ENCODE data around the gene REM2.
"Not testable (repeated sequence)": the region's sequence is repeated elsewhere in the genome, so short reads cannot be mapped to it uniquely, and the experiment has no call there.

REM2 gene

DNA sequence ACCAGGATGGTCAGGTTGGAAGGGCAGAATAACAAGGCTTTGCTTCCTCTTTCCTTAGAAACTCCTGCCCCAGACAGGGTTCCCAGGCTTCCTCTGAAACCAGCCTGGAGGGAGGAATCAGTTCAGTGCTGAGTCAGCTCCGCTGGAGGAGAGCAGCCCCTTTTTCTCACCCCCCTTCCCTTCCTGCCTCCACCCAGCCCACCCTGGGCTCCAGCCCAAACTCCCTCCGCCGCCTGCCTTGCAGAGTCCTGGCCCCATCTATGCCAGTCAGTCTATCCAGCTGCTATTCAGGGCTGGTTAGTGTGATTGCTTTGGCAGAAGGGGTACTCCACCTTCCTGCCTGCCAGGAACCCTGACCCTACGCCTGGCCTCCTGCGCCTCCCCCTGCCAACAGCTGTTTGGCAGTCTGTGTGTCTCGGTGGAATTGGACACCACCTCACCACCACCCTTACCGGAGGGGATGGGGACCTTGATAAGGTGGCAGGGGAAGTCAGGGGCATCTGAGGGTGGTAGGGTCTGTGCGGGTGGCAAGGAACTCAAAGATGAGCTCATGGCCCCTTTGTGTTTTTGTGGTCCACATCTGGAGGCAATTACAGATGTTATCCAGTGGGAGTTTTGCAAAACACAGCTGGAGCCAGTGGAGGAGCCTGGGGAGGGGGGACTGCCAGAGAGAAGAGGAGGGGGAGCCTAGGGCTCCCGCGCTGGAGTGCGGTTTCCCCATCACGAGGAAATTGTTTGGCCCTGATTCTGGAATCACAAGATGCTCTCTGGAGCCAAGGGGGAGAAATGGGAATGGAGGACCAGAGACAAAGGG is 34.5 kb upstream of the REM2 start:
- no peak for DNase-seq (ENCODE audit: low spot score)

DNA sequence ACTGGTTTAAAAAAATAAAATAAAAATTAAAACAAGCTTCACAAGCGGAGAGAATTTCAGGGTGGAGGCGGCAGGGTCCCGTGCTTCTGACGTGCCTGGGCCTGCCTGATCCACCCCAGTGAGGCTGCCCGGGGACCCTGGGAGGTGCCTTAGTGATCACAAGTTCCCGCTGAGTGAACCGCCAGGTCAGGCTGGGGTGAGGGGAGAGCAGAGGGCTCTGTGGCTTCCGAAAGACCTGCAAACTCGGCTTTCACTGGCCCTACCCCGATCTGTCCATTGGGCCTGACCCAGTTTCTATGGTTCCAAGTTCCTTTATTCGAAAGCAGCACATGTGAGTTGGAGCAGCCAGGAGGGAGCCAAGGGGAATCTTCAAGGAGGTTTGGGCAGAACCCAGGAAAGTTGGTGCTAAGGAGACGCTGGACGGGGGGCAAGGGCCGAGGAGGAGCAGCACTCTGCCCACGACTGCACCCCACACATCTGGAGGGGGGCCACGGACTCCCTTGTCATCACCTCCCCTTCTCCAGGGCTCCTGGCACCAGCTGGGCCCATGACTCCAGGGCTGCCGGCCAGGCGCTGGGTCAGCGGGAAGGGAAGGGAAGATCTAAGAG is 33.7 kb upstream of the REM2 start:
- DNase-seq (ENCODE audit: low spot score): no peak

DNA sequence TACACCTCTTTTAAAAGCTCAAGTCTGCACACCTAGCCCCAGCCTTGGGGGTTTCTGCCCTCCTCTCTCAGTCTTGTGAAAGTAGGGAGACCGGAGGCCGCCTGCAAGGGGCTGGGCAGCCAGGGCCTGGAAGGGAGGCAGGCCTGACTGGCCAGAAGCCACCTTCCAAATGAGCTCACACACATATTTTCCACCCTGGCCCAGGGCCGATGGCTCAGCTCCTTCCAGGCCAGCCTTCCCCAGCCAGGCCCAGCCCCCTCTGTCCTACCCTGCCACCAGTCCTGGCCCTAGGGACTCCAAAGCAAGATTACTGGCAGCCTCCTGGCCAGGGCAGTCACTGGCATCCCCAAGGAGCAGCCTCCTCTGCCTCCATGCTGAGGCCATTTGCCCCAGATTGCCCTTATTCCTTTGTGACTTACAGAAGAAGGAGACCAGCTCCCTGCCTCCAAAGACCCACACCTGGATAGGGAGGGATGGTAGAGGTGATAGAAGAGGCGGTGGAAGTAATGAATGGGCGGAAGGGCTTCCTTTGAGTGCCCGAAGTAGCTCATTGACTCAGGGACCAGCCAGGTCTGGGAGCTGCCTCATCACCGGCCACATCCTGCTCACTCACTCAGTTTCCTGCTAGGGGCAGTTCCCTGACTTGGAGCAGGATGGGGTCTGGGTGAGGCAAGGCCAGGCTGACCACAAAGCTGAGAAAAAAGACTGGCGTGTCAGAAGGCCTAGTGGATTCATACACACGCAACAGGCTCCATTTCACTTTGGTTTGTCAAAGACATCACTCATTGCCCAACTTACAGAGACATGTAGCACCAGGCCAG is 31.9 kb upstream of the REM2 start:
- no peak for DNase-seq (ENCODE audit: low spot score)

DNA sequence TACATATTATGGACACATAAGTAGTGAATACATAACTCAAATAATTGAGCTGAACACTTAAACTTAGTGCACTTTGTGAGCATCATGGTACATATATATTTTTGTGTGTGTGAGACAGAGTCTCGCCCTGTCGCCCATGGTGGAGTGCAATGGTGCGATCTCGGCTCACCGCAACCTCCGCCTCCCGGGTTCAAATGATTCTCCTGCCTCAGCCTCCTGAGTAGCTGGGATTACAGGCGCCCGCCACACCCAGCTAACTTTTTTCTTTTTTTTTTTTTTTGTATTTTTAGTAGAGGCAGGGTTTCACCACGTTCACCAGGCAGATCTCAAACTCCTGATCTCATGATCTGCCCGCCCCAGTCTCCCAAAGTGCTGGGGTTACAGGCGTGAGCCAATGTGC is 30.8 kb upstream of the REM2 start:
- not testable (repeated sequence) for DNase-seq (ENCODE audit: low spot score)

DNA sequence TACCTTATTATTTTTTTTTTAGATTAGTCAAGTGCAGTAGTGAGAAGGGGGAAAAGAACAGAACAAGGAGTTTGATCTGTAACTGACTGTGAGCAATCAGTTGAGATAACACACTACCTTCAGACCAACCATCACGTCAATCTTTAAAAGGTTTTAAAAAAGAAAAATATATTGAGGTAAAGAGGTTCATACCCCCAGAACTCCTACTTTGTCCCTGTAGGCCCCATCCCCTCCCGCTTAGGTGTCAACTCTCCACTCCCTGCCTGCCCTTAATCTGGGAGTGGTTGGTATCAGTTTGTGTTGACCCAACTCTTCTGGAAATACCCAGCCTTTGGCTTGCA is 30.5 kb upstream of the REM2 start:
- no peak for DNase-seq (ENCODE audit: low spot score)

DNA sequence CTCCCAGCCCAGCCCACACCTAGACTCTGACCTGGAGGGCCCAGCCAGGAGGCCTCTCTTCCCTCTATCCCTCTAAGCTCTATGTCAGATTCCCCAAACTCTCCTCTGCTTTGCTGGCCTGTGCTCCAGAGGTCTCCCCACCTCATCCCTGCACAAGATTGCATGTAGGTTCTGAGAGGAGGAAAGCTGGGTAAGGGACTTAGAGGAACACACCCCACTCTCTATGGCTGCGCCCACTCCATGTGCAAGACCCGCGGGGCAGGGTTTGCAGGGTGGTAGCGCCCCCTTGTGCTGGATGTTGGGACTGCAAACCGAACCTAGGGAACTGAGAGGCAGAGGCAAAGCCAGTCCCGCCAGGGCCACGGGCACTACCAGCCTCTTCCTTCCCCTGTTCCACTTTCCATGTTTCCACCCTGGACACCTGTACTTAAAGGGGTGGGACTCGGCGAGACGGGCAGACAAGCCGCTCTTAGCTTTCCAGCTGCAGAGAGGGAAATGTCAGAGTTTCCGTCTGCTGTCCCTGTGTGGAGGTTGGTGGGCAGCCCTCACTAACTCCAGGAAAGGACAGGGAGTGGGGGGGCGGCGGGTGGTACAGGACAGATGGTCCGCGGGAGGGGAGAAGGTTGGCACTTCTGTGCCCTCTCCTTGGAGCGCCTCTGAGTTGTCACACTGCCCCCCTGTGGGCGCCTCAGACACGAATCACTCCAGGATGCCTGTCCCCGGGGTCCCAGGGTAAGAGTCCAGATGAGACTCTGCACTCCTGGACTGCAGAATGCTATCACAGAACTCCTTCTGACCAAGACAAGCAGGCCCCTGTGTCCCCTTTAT is 29.9 kb upstream of the REM2 start:
- peak; percentile 79 for DNase-seq (ENCODE audit: low spot score)

DNA sequence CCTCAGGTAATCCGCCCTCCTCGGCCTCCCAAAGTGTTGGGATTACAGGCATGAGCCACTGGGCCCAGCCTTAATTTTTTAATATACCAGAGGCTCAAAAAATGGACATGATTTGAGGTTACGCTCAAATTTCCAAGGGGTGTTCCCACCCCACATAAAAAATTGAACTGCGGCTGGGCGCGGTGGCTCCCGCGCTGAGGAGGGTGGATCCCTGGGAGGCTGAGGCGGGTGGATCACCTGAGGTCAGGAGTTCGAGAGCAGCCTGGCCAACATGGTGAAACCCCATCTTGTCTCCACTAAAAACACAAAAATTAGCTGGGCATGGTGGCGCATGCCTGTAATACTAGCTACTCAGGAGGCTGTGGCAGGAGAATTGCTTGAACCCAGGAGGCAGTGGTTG is 28.7 kb upstream of the REM2 start:
- DNase-seq (ENCODE audit: low spot score): not testable (repeated sequence)

DNA sequence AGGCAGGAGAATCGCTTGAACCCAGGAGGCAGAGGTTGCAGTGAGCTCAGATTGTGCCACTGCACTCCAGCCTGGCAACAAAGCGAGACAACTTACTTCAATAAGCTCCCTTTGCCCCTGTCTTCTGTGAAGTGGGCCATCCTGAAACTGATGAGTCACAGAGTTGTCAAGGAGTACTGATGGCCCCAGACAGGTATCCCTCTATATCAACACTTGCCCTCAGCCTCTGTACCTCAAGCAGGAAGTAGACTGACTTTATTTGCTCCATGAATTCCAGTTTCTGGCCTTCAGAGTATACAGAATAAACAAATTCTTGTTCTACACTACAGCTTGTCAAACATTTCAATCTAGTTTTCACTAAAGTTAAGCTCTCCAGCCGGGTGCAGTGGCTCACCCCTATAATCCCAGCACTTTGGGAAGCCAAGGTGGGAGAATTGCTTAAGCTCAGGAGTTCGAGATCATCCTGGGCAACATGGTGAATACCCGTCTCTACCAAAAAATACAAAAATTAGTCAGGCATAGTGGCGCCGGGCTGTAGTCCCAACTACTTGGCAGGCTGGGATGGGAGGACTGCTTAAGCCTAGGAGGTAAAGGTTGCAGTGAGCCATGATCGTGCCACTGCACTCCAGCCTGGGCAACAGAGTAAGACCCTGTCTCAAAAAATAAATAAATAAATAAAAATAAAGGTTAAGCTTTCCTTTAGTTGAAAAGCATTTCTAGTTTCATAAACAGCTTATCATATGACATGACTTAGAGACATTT is 27.9 kb upstream of the REM2 start:
- DNase-seq (ENCODE audit: low spot score): no peak

DNA sequence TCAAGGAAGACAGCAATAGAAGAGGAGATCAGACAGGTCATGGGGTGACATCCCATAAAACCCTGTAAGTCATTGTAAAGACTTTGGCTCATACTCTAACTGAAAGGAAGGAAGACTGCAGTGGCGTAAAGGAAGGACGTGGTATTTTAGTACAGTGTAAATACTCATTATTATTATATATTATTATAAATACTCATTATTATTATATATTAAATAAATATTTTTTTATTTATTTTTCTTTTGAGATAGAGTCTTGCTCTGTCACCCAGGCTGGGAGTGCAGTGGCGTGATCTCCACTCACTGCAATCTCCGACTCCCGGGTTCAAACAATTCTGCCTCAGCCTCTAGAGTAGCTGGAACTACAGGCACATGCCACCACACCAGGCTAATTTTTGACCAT is 26.6 kb upstream of the REM2 start:
- no peak for DNase-seq (ENCODE audit: low spot score)

DNA sequence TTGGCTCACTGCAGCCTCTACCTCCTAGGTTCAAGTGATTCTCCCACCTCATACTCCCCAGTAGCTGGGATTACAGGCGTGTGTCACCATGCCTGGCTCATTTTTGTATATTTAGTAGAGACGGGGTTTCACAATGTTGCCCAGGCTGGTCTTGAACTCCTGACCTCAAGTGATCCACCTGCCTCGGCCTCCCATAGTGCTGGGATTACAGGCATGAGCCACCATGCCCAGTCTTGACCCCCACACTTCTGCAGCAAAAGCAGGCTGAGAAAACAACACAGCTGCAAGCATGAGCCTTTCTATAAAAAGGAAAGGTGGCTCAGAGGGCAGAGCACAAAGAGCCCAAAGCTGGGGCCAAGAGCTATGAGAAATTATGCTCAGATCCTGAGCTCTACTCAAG is 22.6 kb upstream of the REM2 start:
- not testable (repeated sequence) for DNase-seq (ENCODE audit: low spot score)

DNA sequence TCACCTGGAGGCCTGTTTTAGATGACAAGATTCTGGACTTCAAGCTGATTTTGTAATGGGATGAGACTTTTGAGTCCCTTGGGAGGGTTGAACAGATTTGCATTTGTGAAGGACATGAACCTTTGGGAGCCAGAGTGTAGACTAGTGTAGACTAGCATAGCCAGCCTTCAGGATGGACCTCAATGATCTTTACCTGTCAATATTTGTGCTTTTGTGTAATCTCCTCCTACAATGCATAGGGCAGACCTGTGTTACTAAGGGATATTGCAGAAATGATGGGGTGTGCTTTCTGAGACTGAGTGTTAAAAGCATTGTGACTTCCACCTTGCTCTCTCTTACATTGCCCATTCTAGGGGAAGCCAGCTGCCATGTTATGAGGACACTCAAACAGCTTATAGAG is 21.4 kb upstream of the REM2 start:
- no peak for DNase-seq (ENCODE audit: low spot score)

DNA sequence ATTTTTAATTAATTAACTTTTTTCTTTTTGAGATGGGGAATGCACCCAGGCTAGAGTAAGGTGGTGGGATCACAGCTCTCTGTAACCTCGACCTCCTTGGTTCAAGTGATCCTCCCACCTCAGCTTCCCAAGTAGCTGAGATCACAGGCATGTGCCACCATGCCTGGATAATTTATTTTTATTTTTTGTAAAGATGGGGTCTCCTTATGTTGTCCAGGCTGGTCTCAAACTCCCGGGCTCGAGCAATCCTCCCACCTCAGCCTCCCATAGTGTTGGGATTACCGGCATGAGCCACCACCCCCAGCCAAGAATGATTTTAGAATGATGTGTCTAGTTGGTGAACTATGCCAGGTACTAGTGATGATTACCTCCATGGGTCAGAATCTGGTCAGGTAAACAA is 18.0 kb upstream of the REM2 start:
- no peak for DNase-seq (ENCODE audit: low spot score)

DNA sequence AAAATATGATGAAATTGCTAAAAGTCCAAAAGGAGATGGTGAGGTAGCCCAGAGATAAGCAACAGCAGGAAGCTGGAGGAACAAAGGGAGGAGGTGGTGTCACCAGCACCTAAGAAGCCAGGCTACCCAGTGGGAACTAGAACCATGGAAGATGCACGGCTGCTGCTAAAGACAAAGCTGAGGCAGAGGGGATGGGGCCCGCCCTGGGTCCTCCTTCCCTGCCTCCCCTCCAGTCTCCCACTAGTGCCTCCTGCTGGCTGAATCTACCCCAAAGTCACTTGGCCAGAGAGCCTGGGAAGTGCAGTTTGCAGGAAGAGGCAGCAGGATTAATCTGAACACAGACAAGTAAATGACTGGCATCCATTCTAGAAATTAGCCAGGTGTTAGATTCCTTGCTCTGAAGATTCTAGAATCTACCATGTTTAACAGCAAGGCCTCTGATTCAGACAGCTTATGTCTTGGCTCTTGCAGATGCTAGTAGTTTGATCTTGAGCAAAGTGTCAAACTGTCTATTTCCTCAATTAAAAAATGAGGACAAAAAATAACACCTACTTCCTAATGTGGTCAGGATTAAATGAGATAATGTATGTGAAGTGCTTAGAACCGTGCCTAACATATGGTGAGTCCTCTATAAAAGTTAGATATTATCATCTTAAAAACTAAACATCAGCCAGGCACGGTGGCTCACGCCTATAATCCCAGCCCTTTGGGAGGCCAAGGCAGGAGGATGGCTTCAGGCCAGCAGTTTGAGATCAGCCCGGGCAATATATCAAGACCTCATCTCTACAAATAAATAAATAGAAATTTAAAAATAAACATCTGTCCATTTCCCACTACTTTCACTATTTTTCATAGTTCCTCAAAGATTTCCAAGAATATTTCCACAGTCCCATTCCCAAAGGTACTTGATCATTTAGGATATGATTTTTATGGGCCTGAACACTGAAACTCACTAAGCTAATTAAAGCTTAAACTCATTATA is 17.3 kb upstream of the REM2 start:
- no peak for DNase-seq (ENCODE audit: low spot score)

DNA sequence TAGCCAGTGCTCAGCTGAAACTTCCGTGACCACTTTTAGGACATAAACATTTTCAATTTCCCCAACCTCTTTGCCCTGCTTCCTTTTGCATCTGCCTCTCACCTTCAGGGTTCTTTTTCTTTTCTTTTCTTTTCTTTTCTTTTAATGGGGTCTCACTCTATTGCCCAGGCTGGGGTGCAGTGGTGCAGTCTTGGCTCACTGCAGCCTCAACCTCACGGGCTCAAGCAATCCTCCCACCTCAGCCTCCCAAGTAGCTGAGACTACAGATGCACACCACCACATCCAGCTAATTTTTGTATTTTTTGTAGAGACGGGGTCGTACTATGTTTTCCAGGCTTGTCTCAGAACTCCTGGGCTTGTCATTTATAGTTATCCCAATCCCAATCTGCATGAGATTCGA is 16.1 kb upstream of the REM2 start:
- no peak for DNase-seq (ENCODE audit: low spot score)

DNA sequence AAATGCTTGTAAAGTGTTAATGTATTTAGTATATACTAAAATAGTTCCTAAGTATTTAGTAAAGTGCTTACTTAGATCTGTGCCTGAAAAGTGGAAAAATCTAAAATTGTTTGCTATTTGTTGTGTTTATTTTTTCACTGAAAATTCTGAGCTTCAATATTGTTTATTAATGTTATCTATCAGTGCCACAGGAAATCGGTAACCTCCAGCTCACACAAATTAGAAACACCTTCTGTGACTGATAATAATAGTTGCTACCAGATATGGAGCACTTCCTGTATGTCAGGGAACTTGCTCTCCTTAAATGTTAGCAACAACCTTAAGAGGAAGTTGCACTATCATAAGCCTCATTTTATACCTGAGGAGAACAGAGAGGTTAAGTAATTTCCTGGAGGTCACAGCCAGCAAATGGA is 12.2 kb upstream of the REM2 start:
- no peak for DNase-seq (ENCODE audit: low spot score)

DNA sequence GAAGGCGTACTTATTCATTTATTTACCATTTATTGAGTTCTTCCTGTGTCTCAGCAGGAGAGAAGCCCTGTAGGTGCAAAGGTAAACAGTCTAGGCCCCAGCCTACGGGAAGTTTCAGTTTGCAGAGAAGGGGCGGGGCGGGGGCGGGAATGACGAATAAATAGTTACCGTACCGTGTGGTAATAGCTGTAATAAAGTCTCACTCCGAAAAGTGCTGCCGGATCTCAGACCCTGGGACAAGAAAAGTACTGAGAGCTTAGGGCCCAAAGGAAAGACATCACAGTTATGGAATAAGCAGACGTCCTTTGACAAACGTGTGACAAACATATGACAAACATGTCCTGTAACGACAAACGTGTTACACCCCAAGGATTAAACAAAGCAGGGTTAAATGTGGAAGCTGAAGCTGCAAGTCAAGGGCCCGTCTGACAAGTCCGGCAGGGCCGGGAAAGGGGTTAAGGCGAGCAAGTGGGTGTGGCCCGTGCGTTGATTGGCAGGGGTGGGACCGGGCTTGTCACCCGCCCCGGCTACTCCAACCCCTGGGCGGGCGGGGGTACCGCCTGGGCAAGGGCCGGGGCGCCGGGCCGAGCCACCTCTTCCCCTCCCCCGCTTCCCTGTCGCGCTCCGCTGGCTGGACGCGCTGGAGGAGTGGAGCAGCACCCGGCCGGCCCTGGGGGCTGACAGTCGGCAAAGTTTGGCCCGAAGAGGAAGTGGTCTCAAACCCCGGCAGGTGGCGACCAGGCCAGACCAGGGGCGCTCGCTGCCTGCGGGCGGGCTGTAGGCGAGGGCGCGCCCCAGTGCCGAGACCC is 11.6 kb upstream of the REM2 start, which contains the start of gene LRP10:
Gene LRP10, plus strand, starts transcription at position 517 of the 809 bp plus-strand sequence. CDS start 564 bp downstream, outside the sequence.
- peak; percentile 89 for DNase-seq (ENCODE audit: low spot score)

DNA sequence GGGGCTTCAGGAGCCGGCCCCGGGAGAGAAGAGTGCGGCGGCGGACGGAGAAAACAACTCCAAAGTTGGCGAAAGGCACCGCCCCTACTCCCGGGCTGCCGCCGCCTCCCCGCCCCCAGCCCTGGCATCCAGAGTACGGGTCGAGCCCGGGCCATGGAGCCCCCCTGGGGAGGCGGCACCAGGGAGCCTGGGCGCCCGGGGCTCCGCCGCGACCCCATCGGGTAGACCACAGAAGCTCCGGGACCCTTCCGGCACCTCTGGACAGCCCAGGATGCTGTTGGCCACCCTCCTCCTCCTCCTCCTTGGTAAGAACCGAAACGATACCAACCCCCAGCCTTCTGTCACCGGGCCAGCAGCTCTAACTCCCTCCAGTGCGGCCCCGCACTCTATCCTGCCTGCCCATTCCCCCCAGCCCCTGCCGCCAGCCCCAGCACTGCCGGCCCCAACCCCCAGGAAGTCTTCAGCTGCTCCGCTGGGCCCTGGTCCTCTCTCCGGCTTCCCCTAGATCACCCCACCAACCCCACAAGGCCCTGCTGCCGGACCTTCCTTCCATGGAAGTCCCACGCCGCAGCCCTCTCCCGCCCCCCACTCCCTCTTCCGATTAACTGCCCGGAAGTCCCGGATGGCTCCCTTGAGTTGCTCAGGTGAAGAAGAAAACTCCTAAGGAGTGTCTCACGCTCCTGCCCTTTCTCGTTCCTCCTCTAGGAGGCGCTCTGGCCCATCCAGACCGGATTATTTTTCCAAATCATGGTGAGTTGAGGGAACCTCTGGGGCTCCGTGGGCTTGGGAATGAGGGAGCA is 10.8 kb upstream of the REM2 start:
- peak; percentile 71 for DNase-seq (ENCODE audit: low spot score)

DNA sequence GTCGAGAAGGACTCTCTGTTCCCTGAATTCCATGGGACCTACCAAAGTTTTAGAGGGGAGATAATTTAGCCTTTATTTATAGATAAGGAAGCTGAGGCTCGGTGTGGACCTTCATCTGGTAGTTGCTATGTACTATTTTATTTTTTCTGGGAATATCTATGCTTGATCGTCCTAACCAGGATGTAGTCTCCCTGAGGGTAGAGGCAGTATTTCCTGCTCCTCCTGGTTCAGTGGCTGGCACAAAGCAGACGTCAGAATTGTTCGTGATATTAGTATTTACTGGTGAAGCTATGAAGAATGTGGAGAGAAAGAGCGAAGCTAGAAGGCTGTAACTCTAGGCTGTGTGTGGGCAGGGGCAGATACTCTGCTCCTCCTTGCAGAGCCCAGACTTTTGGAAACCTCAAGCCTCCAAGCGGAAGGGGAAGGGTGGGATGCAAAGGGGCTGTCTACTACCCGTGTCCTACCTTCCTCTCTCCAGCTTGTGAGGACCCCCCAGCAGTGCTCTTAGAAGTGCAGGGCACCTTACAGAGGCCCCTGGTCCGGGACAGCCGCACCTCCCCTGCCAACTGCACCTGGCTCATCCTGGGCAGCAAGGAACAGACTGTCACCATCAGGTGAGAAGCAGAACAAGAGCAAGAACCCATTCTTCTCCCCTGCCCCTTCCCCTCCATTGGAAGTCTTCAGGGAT is 10.0 kb upstream of the REM2 start:
- DNase-seq (ENCODE audit: low spot score): no peak

Data from germinal center (tissue), 1 donor.